ENCODE measurements around the gene NDUFA5.

GRCh38 chr7:123571684-123572083 is 14.1 kb upstream of the NDUFA5 start:
- no peak for TF ChIP-seq CTCF (IDR thresholded peaks at IDR 0.05)
- TF ChIP-seq ZFX (IDR thresholded peaks at IDR 0.05; ENCODE audit: borderline replicate concordance) = no peak
